AG04450 (cell line): ENCODE measurements around the gene NPLOC4. TPM values are rescaled to one million over a fixed set of nuclear protein-coding genes. Genes with fewer than 3 reads are reported as not detected.

ENCODE experiments used
- CTCF ChIA-PET: fragments of 300-600, 350-600 bp; formaldehyde crosslinking; extraction: SDS; loops from one replicate; lab custom pipeline; 2022; ENCODE audit warnings: antibody characterized with exemption, inconsistent platforms; lab: Charles Lee
- POLR2A ChIA-PET: fragments of 350-600 bp; formaldehyde crosslinking; extraction: SDS; loops from one replicate; lab custom pipeline; 2021; ENCODE audit warnings: antibody characterized with exemption, inconsistent platforms; lab: Yijun Ruan, JAX
- DNase-seq: peaks from one replicate; pipeline ENCODE4 v3.0.0-alpha.2; 2011; ENCODE audit warnings: low read depth, low spot score
- H3K27ac ChIP-seq: one replicate; pipeline ENCODE4 v1.5.1; 2012; ENCODE audit warnings: low read depth, low read length, control low read depth
- H3K27me3 ChIP-seq: one replicate; pipeline ENCODE4 v1.6.0; 2012; ENCODE audit warnings: low read length; ENCODE audit not compliant: control insufficient read depth, insufficient read depth
- H3K4me3 ChIP-seq: 2 replicates; pipeline ENCODE4 v1.5.1; 2011; ENCODE audit warnings: mild to moderate bottlenecking, low read depth, low read length, control low read depth
- H3K9me3 ChIP-seq: 2 replicates; pipeline ENCODE4 v1.5.1; 2012; ENCODE audit warnings: low read length; ENCODE audit not compliant: control insufficient read depth, insufficient read depth
- polyA plus RNA-seq: library from polyadenylated mRNA; depleted of rRNA; stranded (reverse); fragments of >200 nt; gene quantifications from 2 replicates; pipeline ENCODE4 v1.2.3, GENCODE V29; 2011
- TF ChIP-seq, protein P1 (sequence below): IDR thresholded peaks from 2 replicates; pipeline ENCODE4 v1.5.1; 2011; ENCODE audit warnings: low read depth, low read length, control low read depth, inconsistent platforms

The NPLOC4 gene
- polyA plus RNA-seq, 1 experiment, result 66.5 TPM

DNA sequence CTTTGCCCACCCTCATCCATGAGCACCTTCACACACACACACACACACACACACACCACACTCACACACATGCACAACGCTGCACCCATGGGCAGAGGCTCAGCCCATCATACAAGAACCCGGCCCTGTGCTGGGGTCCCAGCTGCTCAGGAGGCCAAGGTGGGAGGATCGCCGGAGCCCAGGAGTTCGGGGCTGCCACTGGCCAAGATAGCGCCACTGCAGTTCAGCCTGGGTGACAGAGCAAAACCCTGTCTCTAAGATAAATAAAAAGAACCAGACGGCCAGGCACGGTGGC, 112.1 kb downstream of the NPLOC4 start:
- no peak for DNase-seq
- ChIA-PET CTCF (no interaction called here), POLR2A (no interaction called here)
- no peak overlapping the region for H3K27ac ChIP-seq
- peaks cover 11% of the 10 kb centered on the region for H3K27me3 ChIP-seq
- no peak overlapping the region for H3K4me3 ChIP-seq
- TF ChIP-seq, protein P1, sequence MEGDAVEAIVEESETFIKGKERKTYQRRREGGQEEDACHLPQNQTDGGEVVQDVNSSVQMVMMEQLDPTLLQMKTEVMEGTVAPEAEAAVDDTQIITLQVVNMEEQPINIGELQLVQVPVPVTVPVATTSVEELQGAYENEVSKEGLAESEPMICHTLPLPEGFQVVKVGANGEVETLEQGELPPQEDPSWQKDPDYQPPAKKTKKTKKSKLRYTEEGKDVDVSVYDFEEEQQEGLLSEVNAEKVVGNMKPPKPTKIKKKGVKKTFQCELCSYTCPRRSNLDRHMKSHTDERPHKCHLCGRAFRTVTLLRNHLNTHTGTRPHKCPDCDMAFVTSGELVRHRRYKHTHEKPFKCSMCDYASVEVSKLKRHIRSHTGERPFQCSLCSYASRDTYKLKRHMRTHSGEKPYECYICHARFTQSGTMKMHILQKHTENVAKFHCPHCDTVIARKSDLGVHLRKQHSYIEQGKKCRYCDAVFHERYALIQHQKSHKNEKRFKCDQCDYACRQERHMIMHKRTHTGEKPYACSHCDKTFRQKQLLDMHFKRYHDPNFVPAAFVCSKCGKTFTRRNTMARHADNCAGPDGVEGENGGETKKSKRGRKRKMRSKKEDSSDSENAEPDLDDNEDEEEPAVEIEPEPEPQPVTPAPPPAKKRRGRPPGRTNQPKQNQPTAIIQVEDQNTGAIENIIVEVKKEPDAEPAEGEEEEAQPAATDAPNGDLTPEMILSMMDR, result no peak
- H3K9me3 ChIP-seq, result no peaks in the 10 kb centered on the region; the same call in 1 of the 2 replicates

DNA sequence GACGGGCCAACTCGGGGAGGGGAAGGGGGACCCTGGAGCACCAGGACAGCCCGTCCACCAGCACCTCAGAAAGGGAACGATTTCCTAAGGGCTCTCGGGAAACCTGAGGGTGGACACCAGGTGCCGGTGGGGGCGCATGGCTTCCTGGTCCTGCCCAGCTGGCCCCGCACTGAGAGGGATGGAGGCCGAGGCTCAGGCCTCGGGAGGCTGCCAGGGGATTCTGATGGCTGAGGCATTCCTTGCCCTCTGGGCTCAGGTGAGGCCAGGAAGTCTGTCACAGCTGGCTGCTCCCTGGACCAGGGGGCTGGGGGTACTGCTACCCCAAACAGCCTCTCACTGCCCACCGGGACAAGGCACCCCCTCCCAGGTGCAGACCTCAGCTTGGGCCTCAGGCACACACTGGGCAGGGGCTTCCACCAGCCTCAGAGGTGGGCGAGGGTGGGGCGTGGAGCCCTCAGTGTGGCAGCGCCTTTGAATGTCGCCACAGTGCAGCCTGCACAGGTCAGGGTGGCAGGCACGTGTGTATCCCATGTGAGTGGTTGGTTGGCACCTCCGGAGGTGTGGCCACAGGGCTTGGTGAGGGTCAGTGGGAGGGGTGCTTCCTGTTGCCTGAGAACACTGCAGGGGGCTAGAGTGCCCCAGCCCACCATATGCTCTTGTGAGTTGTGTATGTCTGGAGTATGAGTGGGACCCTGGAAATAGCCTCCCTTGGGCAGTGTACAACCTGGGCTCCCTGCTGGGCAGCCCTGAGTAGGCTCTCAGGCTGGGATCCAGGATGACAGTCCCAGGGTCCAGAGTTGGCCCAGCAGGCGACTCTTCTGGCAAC, 112.7 kb downstream of the NPLOC4 start:
- no peak overlapping the region for H3K27ac ChIP-seq
- TF ChIP-seq, protein P1, result no peak
- ChIA-PET CTCF (interaction anchor here (3.0 kb wide), 1 partner anchor 77 kb away, joined by 7 read pairs; no protein-coding TSS in a partner anchor), POLR2A (interaction anchor here (0.8 kb wide), 1 partner anchor 18 kb away, joined by 3 read pairs; no protein-coding TSS in a partner anchor)
- H3K27me3 ChIP-seq, result peaks cover 10% of the 10 kb centered on the region
- DNase-seq, result no peak
- H3K4me3 ChIP-seq, result no peak overlapping the region
- no peaks in the 10 kb centered on the region; the same call in 1 of the 2 replicates for H3K9me3 ChIP-seq

DNA sequence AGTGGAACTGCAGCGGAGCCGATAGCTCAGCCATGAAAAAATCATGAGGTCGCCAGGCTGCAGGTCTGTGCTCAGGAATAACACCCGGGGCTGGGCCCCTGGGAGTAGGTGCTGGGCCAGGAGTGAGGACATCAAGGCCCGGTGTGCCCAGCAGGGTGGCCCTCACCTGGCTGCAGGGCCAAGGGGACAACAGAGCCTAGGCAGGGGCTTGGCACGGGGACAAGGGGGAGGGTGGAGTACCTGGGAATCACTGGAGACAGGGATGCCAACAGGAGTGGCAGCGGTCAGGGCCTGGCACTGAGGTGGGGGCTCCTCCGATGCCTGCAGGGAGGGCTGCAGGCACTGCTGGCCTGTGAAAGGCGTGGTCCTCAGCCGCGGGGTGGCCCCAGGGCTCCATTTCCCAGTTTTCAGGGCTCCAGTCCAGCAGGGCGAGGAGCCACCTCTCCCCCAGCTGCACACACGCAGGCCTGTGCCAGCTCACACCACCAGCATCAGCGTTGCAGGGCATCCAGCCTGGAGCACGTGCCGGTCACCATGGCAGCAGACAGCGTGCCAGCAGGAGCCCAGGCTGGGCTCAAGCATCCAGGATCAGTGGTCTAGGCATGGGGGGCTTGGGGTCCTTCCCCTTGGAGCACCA, 113.4 kb downstream of the NPLOC4 start:
- no peak for DNase-seq
- no peaks in the 10 kb centered on the region; the same call in 1 of the 2 replicates for H3K9me3 ChIP-seq
- H3K4me3 ChIP-seq, result no peak overlapping the region
- CTCF ChIA-PET, result interaction anchor here (3.0 kb wide), 1 partner anchor 77 kb away, joined by 7 read pairs; no protein-coding TSS in a partner anchor
- peak overlapping the region; percentile 11 for H3K27ac ChIP-seq
- TF ChIP-seq, protein P1, result no peak
- POLR2A ChIA-PET, result interaction anchor here (0.8 kb wide), 1 partner anchor 17 kb away, joined by 3 read pairs; no protein-coding TSS in a partner anchor
- H3K27me3 ChIP-seq, result peaks cover 3% of the 10 kb centered on the region

DNA sequence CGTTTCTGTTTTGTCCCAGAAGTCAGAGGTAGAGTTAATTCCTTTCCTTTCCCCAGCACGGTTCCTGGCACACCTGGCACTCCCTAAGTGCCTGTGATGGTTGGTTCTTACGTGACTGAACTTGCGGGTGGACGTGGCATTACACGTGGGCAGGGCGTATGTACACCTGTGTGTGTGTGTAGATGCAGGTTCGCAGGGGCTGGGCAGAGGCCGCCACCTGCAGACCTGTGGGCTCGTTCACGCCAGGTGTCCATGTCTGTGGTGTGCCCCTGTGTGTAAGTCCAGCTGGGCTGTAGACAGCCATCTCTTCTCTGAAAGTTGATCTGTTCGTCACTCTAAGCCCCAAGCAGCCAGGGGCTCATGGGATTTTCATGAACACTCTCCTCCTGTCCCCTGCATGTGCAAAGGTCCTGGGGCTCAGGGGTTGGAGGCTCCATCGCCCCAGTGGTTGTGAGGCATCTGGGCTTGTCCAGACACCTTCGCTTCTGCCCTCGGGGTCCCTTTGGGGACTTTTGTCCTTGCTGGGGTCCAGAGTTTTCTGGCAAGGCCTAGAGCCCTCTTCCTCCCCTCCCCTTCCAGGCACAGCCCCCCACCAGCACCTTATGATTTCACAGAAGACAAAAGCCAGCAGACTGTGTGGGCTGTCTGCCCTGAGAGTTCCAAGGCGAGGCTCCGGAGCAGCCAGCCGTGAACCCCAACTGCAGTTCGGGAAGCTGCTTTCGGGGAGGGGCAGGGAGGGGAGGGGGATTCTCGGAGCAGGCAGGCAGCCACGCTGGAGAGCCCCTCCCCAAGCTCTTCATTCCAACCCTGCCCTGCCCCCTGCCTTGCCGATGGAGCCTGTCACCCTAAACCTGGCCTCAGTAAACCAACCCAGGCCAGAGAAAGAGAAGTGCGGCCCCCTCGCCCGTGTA, 114.2 kb downstream of the NPLOC4 start:
- CTCF ChIA-PET, result interaction anchor here (0.6 to 3.0 kb wide), 2 partner anchors 78 to 255 kb away, joined by 4 to 7 read pairs; no protein-coding TSS in a partner anchor
- no peak for DNase-seq
- POLR2A ChIA-PET, result interaction anchor here (0.6 to 0.8 kb wide), 2 partner anchors 17 to 23 kb away, joined by 3 to 5 read pairs; no protein-coding TSS in a partner anchor
- TF ChIP-seq, protein P1, result peak; percentile 49
- peaks cover 2% of the 10 kb centered on the region for H3K27me3 ChIP-seq
- H3K4me3 ChIP-seq, result no peak overlapping the region
- no peak overlapping the region for H3K27ac ChIP-seq
- H3K9me3 ChIP-seq, result no peaks in the 10 kb centered on the region; the same call in 1 of the 2 replicates
